Heart left ventricle (tissue), 16 donors: ENCODE data around the gene LMBRD1. TPM values are rescaled to one million over a fixed set of nuclear protein-coding genes. Genes with fewer than 3 reads are reported as not detected.

Experiments
- ATAC-seq, 4 donors: fragments of 200-7000 bp; cut with Tn5 transposase; one replicate each; pipeline ENCODE4 v1.9.1; 2020 to 2022; ENCODE audit warnings: moderate library complexity in 4 of 4, mild to moderate bottlenecking in 3 of 4, moderate number of reproducible peaks in 1 of 4
- DNase-seq, 5 donors: peaks; one replicate each; pipeline ENCODE4 v3.0.0-alpha.2; 2020
- H3K27ac ChIP-seq, 12 donors: fragments of 200-600 bp; sonication (generic) in 4 of 12; one replicate each; pipeline versions ENCODE4 v1.5.0 to v1.8.0; 2016 to 2022; ENCODE audit warnings: mild to moderate bottlenecking in 2 of 12
- H3K27me3 ChIP-seq, 9 donors: fragments of 200-600 bp; sonication (generic) in 2 of 9; one replicate each; pipeline versions ENCODE4 v1.5.1 to v1.8.0; 2016 to 2022; ENCODE audit warnings: mild to moderate bottlenecking in 3 of 9
- H3K36me3 ChIP-seq, 9 donors: fragments of 200-600 bp; sonication (generic) in 2 of 9; one replicate each; pipeline versions ENCODE4 v1.5.0 to v1.8.0; 2018 to 2022; ENCODE audit warnings: mild to moderate bottlenecking in 2 of 9
- H3K4me1 ChIP-seq, 12 donors: fragments of 200-600 bp; sonication (generic) in 4 of 12; one replicate each; pipeline versions ENCODE4 v1.5.0 to v1.8.0; 2016 to 2022; ENCODE audit warnings: mild to moderate bottlenecking in 3 of 12
- H3K4me3 ChIP-seq, 12 donors: fragments of 200-600 bp; sonication (generic) in 4 of 12; one replicate each; pipeline versions ENCODE4 v1.5.0 to v1.8.0; 2017 to 2022; ENCODE audit warnings: mild to moderate bottlenecking in 9 of 12, moderate library complexity in 4 of 12
- H3K9me3 ChIP-seq, 12 donors: fragments of 200-600 bp; sonication (generic) in 4 of 12; one replicate each; pipeline versions ENCODE4 v1.5.0 to v1.8.0; 2016 to 2022; ENCODE audit warnings: mild to moderate bottlenecking in 1 of 12
- POLR2A ChIP-seq, 2 donors: fragments of 450-650 bp; IDR thresholded peaks; one replicate each; pipeline ENCODE4 v1.6.1; 2017; ENCODE audit warnings: antibody characterized with exemption in 2 of 2, mild to moderate bottlenecking in 2 of 2, moderate library complexity in 2 of 2
- WGBS, 4 donors: extraction: QIAGEN DNeasy Blood & Tissue Kit in 2 of 4; methylation state at CpG; one replicate each; pipeline versions ENCODE4 v1.1.5 to v1.1.7; 2013 to 2018; 5-methylcytosine and 5-hydroxymethylcytosine counted together
- intact Hi-C, 10 donors: fragments of 100-400 bp; cut with DNase I; formaldehyde crosslinking; loops; one replicate each; pipeline versions ENCODE4 v1.11.1 to v1.14.2; 2022
- polyA plus RNA-seq, 2 donors: library from polyadenylated mRNA; stranded (reverse); fragments of 200-250 nt; gene quantifications; one replicate each; pipeline ENCODE4 v1.2.3, GENCODE V29; 2013
- total RNA-seq, 9 donors: library from RNA; depleted of rRNA in 2 of 9; stranded (reverse); fragments of >200 nt in 2 of 9; fragmentation: NEBNext Ultra II Directional in 3 of 9; extraction: Animal tissue kit (Norgen Biotek cat#: 25700) in 3 of 9; gene quantifications; one replicate each; pipeline versions ENCODE4 v1.1.0 to v1.2.4, GENCODE V29; 2016 to 2023
- TF ChIP-seq, protein P1 (sequence below), 12 donors: fragments of 200-600 bp; sonication (generic) in 4 of 12; IDR thresholded peaks; one replicate each; pipeline versions ENCODE4 v1.5.0 to v1.8.0; 2018 to 2022; ENCODE audit warnings: antibody characterized with exemption in 12 of 12, mild to moderate bottlenecking in 5 of 12
- donor health status: ischemic (EF 13 %, LVEDD 7.1; RV severe dilation, severe dysfunction).
- donor health status: healthy with polysubstance abuse.
- donor health status: DM: no; HTN: yes; CAD: no.
- donor health status: DM: no; HTN: no; CAD: no.
- donor health status: ischemic (EF 25% LVEDD 6.9; RV normal size, moderate dysfunction).
- donor health status: ischemic (EF 25% LVEDD 5.7; RV mildly dilated, moderate dysfunction).
- donor health status: healthy.
- donor health status: DM: yes; HTN: yes; CAD: no.
- donor health status: ischemic (EF 35%, LVEDD 5.7; RV mildly dilated, moderate dysfunction).
- donor health status: nonischemic (EF 11% LVEDD 7.7; RV severe dilation, severe dysfunction).
- donor health status: DM: yes; HTN: yes; CAD: no.
- donor health status: PGD.
- donor health status: ischemic (EF 29% LVEDD 5.4; RV normal size, mild dysfunction).
- donor health status: nonischemic (EF 23%, LVEDD 6.1; RV moderate dilation, normal function).

LMBRD1 gene
- total and polyA plus RNA-seq, 11 donors, result 37.0 to 53.6 (median 45.1) TPM

DNA sequence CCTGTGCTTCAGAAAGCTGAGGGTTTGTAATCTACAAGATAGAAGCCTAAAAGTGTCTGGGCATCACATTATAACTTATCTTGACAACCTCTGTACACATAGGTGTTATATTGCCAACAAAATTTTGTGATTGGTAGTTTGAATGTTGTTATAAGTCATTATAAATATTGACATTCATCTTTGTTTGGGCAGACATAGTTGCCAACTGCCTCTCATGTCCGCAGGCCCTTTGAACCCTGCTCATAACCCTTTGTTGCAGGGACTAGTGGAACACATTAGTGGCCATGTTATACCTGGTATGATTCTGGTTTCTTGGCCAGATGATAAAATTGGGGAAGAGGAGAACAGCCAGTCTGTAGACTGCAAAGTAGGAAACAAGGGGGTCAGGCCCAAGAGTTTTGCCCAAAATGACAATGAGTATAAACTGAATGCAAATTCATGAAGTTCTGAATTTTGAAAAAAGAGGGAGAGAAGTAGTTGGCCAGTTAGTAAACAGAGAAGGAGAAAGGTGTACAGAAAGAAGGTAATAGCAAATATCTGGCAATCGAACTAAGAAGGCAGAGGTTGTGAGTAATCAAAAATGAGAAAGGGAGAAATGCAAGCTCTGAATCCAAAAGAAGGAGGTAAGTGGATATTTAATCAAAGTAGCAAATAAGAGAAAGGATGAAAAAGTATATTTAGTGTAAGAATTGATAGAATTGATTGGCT lies 21.6 kb upstream of the LMBRD1 start:
- DNase-seq, result no peak
- no peaks in the 10 kb centered on the region for H3K36me3 ChIP-seq
- 94 to 98% (median 97%) methylated on average over 2 of the region's 2 CpGs for WGBS, 4 donors
- no peak for TF ChIP-seq POLR2A (IDR thresholded peaks at IDR 0.05)
- TF ChIP-seq, protein P1, sequence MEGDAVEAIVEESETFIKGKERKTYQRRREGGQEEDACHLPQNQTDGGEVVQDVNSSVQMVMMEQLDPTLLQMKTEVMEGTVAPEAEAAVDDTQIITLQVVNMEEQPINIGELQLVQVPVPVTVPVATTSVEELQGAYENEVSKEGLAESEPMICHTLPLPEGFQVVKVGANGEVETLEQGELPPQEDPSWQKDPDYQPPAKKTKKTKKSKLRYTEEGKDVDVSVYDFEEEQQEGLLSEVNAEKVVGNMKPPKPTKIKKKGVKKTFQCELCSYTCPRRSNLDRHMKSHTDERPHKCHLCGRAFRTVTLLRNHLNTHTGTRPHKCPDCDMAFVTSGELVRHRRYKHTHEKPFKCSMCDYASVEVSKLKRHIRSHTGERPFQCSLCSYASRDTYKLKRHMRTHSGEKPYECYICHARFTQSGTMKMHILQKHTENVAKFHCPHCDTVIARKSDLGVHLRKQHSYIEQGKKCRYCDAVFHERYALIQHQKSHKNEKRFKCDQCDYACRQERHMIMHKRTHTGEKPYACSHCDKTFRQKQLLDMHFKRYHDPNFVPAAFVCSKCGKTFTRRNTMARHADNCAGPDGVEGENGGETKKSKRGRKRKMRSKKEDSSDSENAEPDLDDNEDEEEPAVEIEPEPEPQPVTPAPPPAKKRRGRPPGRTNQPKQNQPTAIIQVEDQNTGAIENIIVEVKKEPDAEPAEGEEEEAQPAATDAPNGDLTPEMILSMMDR (IDR thresholded peaks at IDR 0.05), result no peak
- no peak for ATAC-seq
- no peaks in the 10 kb centered on the region for H3K27me3 ChIP-seq
- intact Hi-C loops, result no loop called here
- no peaks in the 10 kb centered on the region for H3K9me3 ChIP-seq
- no peak overlapping the region for H3K27ac ChIP-seq
- peaks cover 0 to 22% (median 0%) of the 10 kb centered on the region in 12 donors for H3K4me1 ChIP-seq
- no peak overlapping the region for H3K4me3 ChIP-seq

DNA sequence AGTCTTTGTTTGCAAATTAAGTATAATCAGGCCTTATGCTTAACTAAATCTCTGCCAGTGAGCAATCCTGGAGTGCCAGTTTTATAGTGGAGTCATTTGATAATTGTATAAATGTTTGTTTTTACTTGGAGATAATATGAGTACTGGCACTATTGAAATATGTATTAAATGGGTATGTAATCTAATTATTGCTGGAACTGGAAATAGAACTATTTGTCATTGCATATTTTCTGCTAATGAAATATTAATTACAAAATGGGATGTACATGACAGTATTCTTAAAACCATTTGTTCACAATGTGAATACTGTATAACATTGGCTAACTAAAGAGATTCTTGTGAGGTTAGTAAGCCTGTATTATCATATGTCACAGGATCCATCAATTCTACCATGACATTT lies 20.5 kb upstream of the LMBRD1 start:
- intact Hi-C loops, result no loop called here
- DNase-seq (no peak), ATAC-seq (no peak)
- Histone ChIP-seq H3K9me3 (no peaks in the 10 kb centered on the region), H3K4me3 (no peak overlapping the region), H3K36me3 (no peaks in the 10 kb centered on the region), H3K27ac (no peak overlapping the region), H3K27me3 (no peaks in the 10 kb centered on the region), H3K4me1 (peaks cover 0 to 32% (median 0%) of the 10 kb centered on the region in 12 donors)
- TF ChIP-seq, protein P1 (IDR thresholded peaks at IDR 0.05), result no peak
- no peak for TF ChIP-seq POLR2A (IDR thresholded peaks at IDR 0.05)

DNA sequence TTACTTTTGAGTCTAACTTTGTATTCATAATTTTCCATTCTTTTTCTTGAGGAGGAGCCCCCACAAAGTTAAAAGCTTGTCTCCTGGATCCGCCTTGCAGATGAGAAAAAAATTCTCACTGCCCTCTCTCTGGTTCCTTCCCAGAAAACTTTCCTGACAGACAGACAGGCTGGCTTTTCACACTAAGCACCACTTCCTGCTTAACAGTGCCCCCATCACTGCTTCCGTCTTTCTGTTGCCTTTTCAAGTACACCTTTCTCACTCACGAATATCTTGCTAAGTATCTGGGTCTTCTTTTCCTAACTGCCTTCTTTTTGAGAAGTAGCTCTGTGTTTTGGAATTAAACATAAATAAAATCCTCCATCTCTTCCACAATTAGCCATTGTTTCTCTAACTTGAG lies 19.8 kb upstream of the LMBRD1 start:
- ATAC-seq (no peak), DNase-seq (no peak)
- Histone ChIP-seq H3K36me3 (no peaks in the 10 kb centered on the region), H3K27me3 (no peaks in the 10 kb centered on the region), H3K27ac (no peak overlapping the region), H3K4me1 (peaks cover 0 to 34% (median 0%) of the 10 kb centered on the region in 12 donors), H3K4me3 (no peak overlapping the region), H3K9me3 (no peaks in the 10 kb centered on the region)
- WGBS, 4 donors, result 63 to 71% (median 66%) methylated on average over 3 of the region's 3 CpGs
- intact Hi-C loops, result no loop called here
- TF ChIP-seq, protein P1 (IDR thresholded peaks at IDR 0.05), result no peak
- TF ChIP-seq POLR2A (IDR thresholded peaks at IDR 0.05), result no peak

DNA sequence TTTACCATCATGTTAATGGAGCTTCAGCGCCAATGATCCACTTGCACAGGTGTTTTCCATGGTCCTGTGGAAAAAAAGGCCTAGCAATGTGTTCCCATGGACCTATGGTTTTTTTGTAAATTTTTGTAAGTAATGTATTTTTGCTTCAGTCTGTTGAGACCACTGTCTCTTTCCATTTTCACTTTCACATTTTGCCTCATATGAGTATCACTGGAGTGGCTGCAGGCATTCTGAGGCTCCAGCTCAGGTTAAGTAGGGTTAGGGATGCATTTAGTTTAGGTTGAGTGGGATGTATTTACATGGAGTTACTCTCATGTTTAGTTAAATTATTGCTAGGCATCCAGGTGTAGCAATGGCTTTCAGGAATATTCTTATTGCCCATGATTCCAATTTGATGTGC lies 19.2 kb upstream of the LMBRD1 start:
- intact Hi-C loops, result no loop called here
- no peaks in the 10 kb centered on the region for H3K36me3 ChIP-seq

More for the DNA sequence above, 19.2 kb upstream of the LMBRD1 start:
- ATAC-seq, result no peak
- WGBS, 4 donors, result 93 to 99% (median 97%) methylated on average over 1 of the region's 1 CpG
- TF ChIP-seq, protein P1 (IDR thresholded peaks at IDR 0.05), result no peak
- no peak for TF ChIP-seq POLR2A (IDR thresholded peaks at IDR 0.05)
- Histone ChIP-seq H3K9me3 (no peaks in the 10 kb centered on the region), H3K4me3 (no peak overlapping the region), H3K27me3 (no peaks in the 10 kb centered on the region), H3K4me1 (peaks cover 0 to 34% (median 0%) of the 10 kb centered on the region in 12 donors), H3K27ac (peak overlapping the region in 1 of 12 donors; percentile 14)
- DNase-seq, result no peak
